HEK293 (cell line): ENCODE results near the gene ASRGL1.

ENCODE experiments used
- CTCF ChIP-seq: fragments of 450-650 bp; formaldehyde crosslinking; IDR thresholded peaks from 2 replicates; pipeline ENCODE4 v1.5.1; 2016; ENCODE audit warnings: missing biosample characterization, missing genetic modification characterization
- PRDM2 ChIP-seq: fragments of 450-650 bp; formaldehyde crosslinking; IDR thresholded peaks from 2 replicates; pipeline ENCODE4 v1.5.1; 2016; ENCODE audit warnings: missing biosample characterization, missing genetic modification characterization, borderline replicate concordance
- SETDB1 ChIP-seq: IDR thresholded peaks from one replicate; pipeline ENCODE4 v1.6.1; 2017; ENCODE audit warnings: mild to moderate bottlenecking, low read length, moderate library complexity, mixed read lengths; ENCODE audit not compliant: insufficient read length
- TCF7L2 ChIP-seq: IDR thresholded peaks from 2 replicates; pipeline ENCODE4 v1.6.1; 2011; ENCODE audit warnings: low read depth, mild to moderate bottlenecking, inconsistent platforms, low read length, moderate library complexity, borderline replicate concordance
- YY1 ChIP-seq: fragments of 450-650 bp; formaldehyde crosslinking; IDR thresholded peaks from 2 replicates; pipeline ENCODE4 v1.5.1; 2018; ENCODE audit warnings: missing biosample characterization, missing genetic modification characterization
- ZNF146 ChIP-seq: fragments of 450-650 bp; formaldehyde crosslinking; IDR thresholded peaks from 2 replicates; pipeline ENCODE4 v1.5.1; 2016; ENCODE audit warnings: missing biosample characterization, missing genetic modification characterization
- ZNF658 ChIP-seq: fragments of 450-650 bp; formaldehyde crosslinking; IDR thresholded peaks from 2 replicates; pipeline ENCODE4; 2016; ENCODE audit warnings: missing biosample characterization, missing genetic modification characterization
- ZNF660 ChIP-seq: fragments of 450-650 bp; IDR thresholded peaks from 2 replicates; pipeline ENCODE4 v1.5.1; 2018; ENCODE audit warnings: missing biosample characterization, mild to moderate bottlenecking, missing genetic modification characterization
- ZNF664 ChIP-seq: fragments of 450-650 bp; formaldehyde crosslinking; IDR thresholded peaks from 2 replicates; pipeline ENCODE4 v1.5.1; 2016; ENCODE audit warnings: missing biosample characterization, missing genetic modification characterization
- ZNF830 ChIP-seq: fragments of 450-650 bp; IDR thresholded peaks from 2 replicates; pipeline ENCODE4 v1.5.0; 2018; ENCODE audit warnings: missing biosample characterization, missing genetic modification characterization, low read depth, mild to moderate bottlenecking, moderate library complexity
- ZSCAN5A ChIP-seq: fragments of 450-650 bp; formaldehyde crosslinking; IDR thresholded peaks from 2 replicates; pipeline ENCODE4 v1.5.1; 2016; ENCODE audit warnings: missing biosample characterization, missing genetic modification characterization

- TF ChIP-seq ZNF664 (no peak), ZNF660 (tag by site-specific recombination) (no peak), TCF7L2 (no peak), CTCF (tag by site-specific recombination) (no peak), SETDB1 (no peak), ZNF658 (tag by site-specific recombination) (no peak), ZSCAN5A (tag by site-specific recombination) (no peak), YY1 (tag by site-specific recombination) (no peak), ZNF830 (tag by site-specific recombination) (no peak), PRDM2 (tag by site-specific recombination) (no peak), ZNF146 (tag by site-specific recombination) (no peak)
Measured at GRCh38 chr11:62309991-62310390, 27.3 kb upstream of the ASRGL1 start.
